HL-60/S4 treated with phorbol 12-myristate 13-acetate at 8.2 ng/mL for 4 days and 3 days (cell line): ENCODE data around the gene LIN9.

ENCODE experiments used
- in situ Hi-C: fragments of 300-500 bp; cut with MboI; formaldehyde crosslinking; loops from 2 replicates; pipeline ENCODE4 v1.15.0; 2022; ENCODE audit warnings: low sequenced_read_pairs

LIN9 gene

GRCh38 chr1:226320930-226321329 is 12.0 kb upstream of the LIN9 start:
- in situ Hi-C loops = no loop called here

GRCh38 chr1:226318471-226318870 is 9.5 kb upstream of the LIN9 start:
- in situ Hi-C loops = no loop called here

GRCh38 chr1:226314055-226314454 is 5.1 kb upstream of the LIN9 start:
- in situ Hi-C loops = no loop called here

GRCh38 chr1:226312065-226312464 is 3.1 kb upstream of the LIN9 start:
- in situ Hi-C loops = no loop called here

GRCh38 chr1:226311376-226311775 is 2.4 kb upstream of the LIN9 start:
- in situ Hi-C loops = no loop called here

GRCh38 chr1:226310637-226311195 is 1.8 kb upstream of the LIN9 start:
- in situ Hi-C loops = no loop called here

- in situ Hi-C loops = no loop called here
These were observed 1.2 kb upstream of the LIN9 start for GRCh38 chr1:226310245-226310540.

- in situ Hi-C loops = no loop called here
These were observed 657 bp upstream of the LIN9 start for GRCh38 chr1:226309398-226310244.

- in situ Hi-C loops = no loop called here
These were observed 720 bp downstream of the LIN9 start for GRCh38 chr1:226308166-226308722.

GRCh38 chr1:226306425-226306824 is 2.5 kb downstream of the LIN9 start:
- in situ Hi-C loops = no loop called here

- in situ Hi-C loops = no loop called here
These were observed 3.8 kb downstream of the LIN9 start for GRCh38 chr1:226305184-226305583.

- in situ Hi-C loops = no loop called here
These were observed 4.5 kb downstream of the LIN9 start for GRCh38 chr1:226304291-226304955.

- in situ Hi-C loops = no loop called here
These were observed 6.2 kb downstream of the LIN9 start for GRCh38 chr1:226302731-226303130.

GRCh38 chr1:226296911-226297310 is 12.1 kb downstream of the LIN9 start:
- in situ Hi-C loops = no loop called here

GRCh38 chr1:226293553-226293920 is 15.4 kb downstream of the LIN9 start:
- in situ Hi-C loops = no loop called here

GRCh38 chr1:226292874-226293552 is 16.0 kb downstream of the LIN9 start:
- in situ Hi-C loops = no loop called here

GRCh38 chr1:226287587-226287986 is 21.4 kb downstream of the LIN9 start:
- in situ Hi-C loops = no loop called here

- in situ Hi-C loops = no loop called here
These were observed 27.9 kb downstream of the LIN9 start for GRCh38 chr1:226281058-226281457.

GRCh38 chr1:226279498-226279897 is 29.5 kb downstream of the LIN9 start:
- in situ Hi-C loops = no loop called here

- in situ Hi-C loops = no loop called here
These were observed 31.1 kb downstream of the LIN9 start for GRCh38 chr1:226277897-226278296.

- in situ Hi-C loops = no loop called here
These were observed 32.0 kb downstream of the LIN9 start for GRCh38 chr1:226276987-226277386.
